Upper lobe of left lung (tissue), 4 donors: ENCODE measurements around the gene CLCA1.

ENCODE experiments used
- CTCF ChIP-seq, 6 experiments: fragments of 450-650 bp in 4 of 6; fragments of 200-600 bp in 2 of 6; sonication (generic) in 2 of 6; IDR thresholded peaks; one replicate each; pipeline ENCODE4 v1.5.1; 2016 to 2019; ENCODE audit warnings: antibody characterized with exemption in 6 of 6
- POLR2A ChIP-seq, 4 donors: fragments of 450-650 bp; IDR thresholded peaks; one replicate each; pipeline ENCODE4 v1.5.1; 2016 to 2017; ENCODE audit warnings: antibody characterized with exemption in 4 of 4, mild to moderate bottlenecking in 2 of 4

- TF ChIP-seq POLR2A (IDR thresholded peaks at IDR 0.05) (no peak), CTCF (IDR thresholded peaks at IDR 0.05) (no peak)
These were observed 58.6 kb downstream of the CLCA1 start for GRCh38 chr1:86527306-86527705.
